K562 (cell line): ENCODE results near the gene VDAC2. TPM values are rescaled to one million over a fixed set of nuclear protein-coding genes. Genes with fewer than 3 reads are reported as not detected.
A peak's percentile ranks its signal among the peaks of the same experiment; 100 is the strongest.

ENCODE experiments used
- C11orf30 ChIP-seq: fragments of 450-650 bp; IDR thresholded peaks from 2 replicates; pipeline ENCODE4 v1.6.1; 2016; ENCODE audit warnings: low read depth, mild to moderate bottlenecking
- CBFA2T3 ChIP-seq: fragments of 450-650 bp; IDR thresholded peaks from 2 replicates; pipeline ENCODE4 v1.6.1; 2017
- CBFB ChIP-seq: sonication (generic); formaldehyde crosslinking; IDR thresholded peaks from 2 replicates; pipeline ENCODE4 v1.4.0; 2020; ENCODE audit warnings: mild to moderate bottlenecking, missing genetic modification reagents
- CC2D1A ChIP-seq: fragments of 450-650 bp; IDR thresholded peaks from 2 replicates; pipeline ENCODE4 v1.6.1; 2017; ENCODE audit warnings: mild to moderate bottlenecking
- CHCHD3 ChIP-seq: fragments of 250-450 bp; sonication (Bioruptor Pico); IDR thresholded peaks from 2 replicates; pipeline ENCODE4 v2.1.2; 2022; ENCODE audit warnings: mild to moderate bottlenecking
- CTBP1 ChIP-seq: fragments of 450-650 bp; IDR thresholded peaks from 2 replicates; pipeline ENCODE4 v1.6.1; 2016; ENCODE audit warnings: borderline replicate concordance
- E2F3 ChIP-seq: fragments of 250-450 bp; sonication (Bioruptor Pico); IDR thresholded peaks from 2 replicates; pipeline ENCODE4 v1.4.0; 2020; ENCODE audit warnings: mild to moderate bottlenecking
- ESRRA ChIP-seq: fragments of 450-650 bp; IDR thresholded peaks from 2 replicates; pipeline ENCODE4 v1.6.1; 2014; ENCODE audit warnings: low read depth, mild to moderate bottlenecking, moderate library complexity, borderline replicate concordance
- HIVEP1 ChIP-seq: fragments of 250-450 bp; sonication (Bioruptor Pico); IDR thresholded peaks from 2 replicates; pipeline ENCODE4 v1.4.0; 2020; ENCODE audit warnings: mild to moderate bottlenecking
- HMG20A ChIP-seq: fragments of 450-650 bp; formaldehyde crosslinking; conservative IDR thresholded peaks from 2 replicates; pipeline ENCODE4 v1.4.0; 2020; ENCODE audit warnings: mild to moderate bottlenecking, mixed read lengths
- ILK ChIP-seq: fragments of 450-650 bp; IDR thresholded peaks from 2 replicates; pipeline ENCODE4 v1.6.1; 2016; ENCODE audit warnings: missing genetic modification characterization, low read depth, mild to moderate bottlenecking, missing compliant biosample characterization, moderate library complexity, borderline replicate concordance
- RAD21 ChIP-seq, 2 experiments: fragments of 250-450 bp in 1 of 2; fragments of 450-650 bp in 1 of 2; sonication (Bioruptor Pico) in 1 of 2; formaldehyde crosslinking in 1 of 2; IDR thresholded peaks in 1 of 2; conservative IDR thresholded peaks in 1 of 2; 2 replicates each; pipeline versions ENCODE4 v1.4.0 to v1.8.0; 2020 to 2022; ENCODE audit warnings: mild to moderate bottlenecking in 2 of 2, moderate library complexity in 1 of 2
- SIX5 ChIP-seq, 2 experiments: IDR thresholded peaks; 2 replicates each; pipeline ENCODE4 v1.6.1; 2011; ENCODE audit warnings: low read length in 2 of 2, borderline replicate concordance in 1 of 2, low read depth in 1 of 2, mild to moderate bottlenecking in 1 of 2, moderate library complexity in 1 of 2; ENCODE audit not compliant: insufficient read depth in 1 of 2
- SMARCA5 ChIP-seq: fragments of 450-650 bp; IDR thresholded peaks from 2 replicates; pipeline ENCODE4 v1.6.1; 2016
- SOX6 ChIP-seq: fragments of 450-650 bp; IDR thresholded peaks from 2 replicates; pipeline ENCODE4 v1.6.1; 2014; ENCODE audit warnings: mild to moderate bottlenecking
- SREBF2 ChIP-seq: sonication (generic); formaldehyde crosslinking; IDR thresholded peaks from 2 replicates; pipeline ENCODE4 v1.4.0; 2020; ENCODE audit warnings: mild to moderate bottlenecking, missing genetic modification reagents
- SRF ChIP-seq, 2 experiments: fragments of 250-450, 450-650 bp in 1 of 2; sonication (Bioruptor Pico) in 1 of 2; sonication (generic) in 1 of 2; formaldehyde crosslinking; IDR thresholded peaks; 2 replicates each; pipeline versions ENCODE4 v1.5.0 to v1.5.1; 2020 to 2022; ENCODE audit warnings: mild to moderate bottlenecking in 1 of 2, missing genetic modification reagents in 1 of 2
- ZC3H11A ChIP-seq: IDR thresholded peaks from 2 replicates; pipeline ENCODE4 v1.6.1; 2012; ENCODE audit warnings: low read depth, low read length, improper control_type of control experiment
- ZKSCAN8 ChIP-seq: fragments of 200-800 bp; sonication (Bioruptor generic); IDR thresholded peaks from 2 replicates; pipeline ENCODE4 v1.6.1; 2016; ENCODE audit warnings: missing genetic modification characterization, missing compliant biosample characterization
- ZNF764 ChIP-seq: fragments of 250-450 bp; sonication (Bioruptor Pico); IDR thresholded peaks from 2 replicates; pipeline ENCODE4 v1.4.0; 2020; ENCODE audit warnings: low read depth, mild to moderate bottlenecking, moderate library complexity
- polyA plus RNA-seq, 8 experiments: library from polyadenylated mRNA; depleted of rRNA in 4 of 8; stranded (reverse) in 5 of 8; unstranded in 3 of 8; fragments of >200 nt; fragmentation: Nextera tagmentation in 2 of 8; fragmentation: Illumina TruSeq in 1 of 8; extraction: Ambion mirVana in 2 of 8; extraction: Trizol in 1 of 8; gene quantifications; 2 replicates each; pipeline versions ENCODE4 v1.2.1 to v1.2.3, GENCODE V29; 2011 to 2014; ENCODE audit warnings: inconsistent platforms in 1 of 8, missing spikeins in 1 of 8
- total RNA-seq, 7 experiments: library from RNA; depleted of rRNA in 6 of 7; stranded (reverse); fragments of >200 nt in 6 of 7; fragmentation: Illumina TruSeq in 2 of 7; extraction: Trizol in 2 of 7; gene quantifications; 2 replicates each; pipeline versions ENCODE4 v1.2.1 to v1.2.3, GENCODE V29; 2011 to 2021; ENCODE audit warnings: low replicate concordance in 1 of 7
- TF ChIP-seq, protein P1 (sequence below): fragments of 250-450 bp; sonication (Bioruptor Pico); IDR thresholded peaks from 2 replicates; pipeline ENCODE4 v1.5.0; 2021
- TF ChIP-seq, protein P2 (sequence below): fragments of 200-800 bp; sonication (Bioruptor generic); IDR thresholded peaks from 2 replicates; pipeline ENCODE4 v1.6.1; 2017; ENCODE audit warnings: missing genetic modification characterization, missing compliant biosample characterization
- TF ChIP-seq, protein P3 (sequence below): IDR thresholded peaks from 3 replicates; pipeline ENCODE4 v1.6.1; 2011; ENCODE audit warnings: borderline replicate concordance, mild to moderate bottlenecking; ENCODE audit not compliant: insufficient read length, insufficient read depth
- TF ChIP-seq, protein P4 (sequence below): fragments of 250-450 bp; sonication (Bioruptor Pico); IDR thresholded peaks from 2 replicates; pipeline ENCODE4 v1.8.0; 2021; ENCODE audit warnings: mild to moderate bottlenecking, moderate library complexity

Gene VDAC2
- total and polyA plus RNA-seq, 9 of the 15 experiments (the other 6 are each of a cell fraction or from before 2014, with no cell fraction given): 139 to 450 (median 250) TPM

DNA sequence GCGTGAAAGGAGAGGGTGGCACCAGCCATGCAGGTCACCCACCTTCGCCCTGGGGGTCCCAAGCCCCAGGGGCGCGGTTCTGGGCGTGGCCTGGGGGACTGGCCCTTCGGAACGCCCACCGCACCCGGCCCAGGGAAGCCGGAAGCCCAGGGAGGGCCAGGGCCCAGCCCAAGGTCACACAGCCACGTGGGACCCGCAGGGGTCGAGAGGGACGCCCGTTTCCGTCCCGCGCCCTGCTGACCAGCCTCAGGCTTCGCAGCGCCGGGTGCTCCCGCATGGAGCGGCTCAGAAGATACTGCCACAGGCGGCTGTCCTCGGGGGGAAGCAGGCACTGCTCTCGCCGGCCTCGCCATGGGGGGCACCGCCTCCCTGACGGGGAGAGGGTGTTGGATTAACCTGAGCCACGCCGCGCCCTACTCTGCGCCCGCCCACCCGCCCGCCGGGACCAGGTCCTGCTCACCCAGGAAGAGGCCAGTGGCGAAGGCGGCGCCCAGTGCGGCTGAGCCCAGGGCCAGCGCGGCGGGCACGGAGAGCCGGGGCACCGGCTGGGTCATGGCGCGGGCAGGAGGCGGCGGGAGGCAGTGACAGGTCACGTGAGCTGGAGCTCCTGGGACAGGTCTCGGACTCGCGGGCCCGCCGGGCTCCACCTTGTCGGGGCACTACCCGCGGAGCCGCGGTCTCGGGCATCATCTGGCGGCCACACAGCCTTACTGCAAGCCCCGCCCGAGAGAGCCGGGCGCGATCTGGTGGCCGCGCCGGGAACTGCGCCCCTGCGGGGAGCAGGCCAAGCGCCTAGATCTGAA lies 25.0 kb downstream of the VDAC2 start, which contains the start of gene COMTD1 (continued):
- TF ChIP-seq, protein P1, sequence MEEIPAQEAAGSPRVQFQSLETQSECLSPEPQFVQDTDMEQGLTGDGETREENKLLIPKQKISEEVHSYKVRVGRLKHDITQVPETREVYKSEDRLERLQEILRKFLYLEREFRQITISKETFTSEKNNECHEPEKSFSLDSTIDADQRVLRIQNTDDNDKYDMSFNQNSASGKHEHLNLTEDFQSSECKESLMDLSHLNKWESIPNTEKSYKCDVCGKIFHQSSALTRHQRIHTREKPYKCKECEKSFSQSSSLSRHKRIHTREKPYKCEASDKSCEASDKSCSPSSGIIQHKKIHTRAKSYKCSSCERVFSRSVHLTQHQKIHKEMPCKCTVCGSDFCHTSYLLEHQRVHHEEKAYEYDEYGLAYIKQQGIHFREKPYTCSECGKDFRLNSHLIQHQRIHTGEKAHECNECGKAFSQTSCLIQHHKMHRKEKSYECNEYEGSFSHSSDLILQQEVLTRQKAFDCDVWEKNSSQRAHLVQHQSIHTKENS (CRISPR knock-in tag): no peak
- TF ChIP-seq, protein P2, sequence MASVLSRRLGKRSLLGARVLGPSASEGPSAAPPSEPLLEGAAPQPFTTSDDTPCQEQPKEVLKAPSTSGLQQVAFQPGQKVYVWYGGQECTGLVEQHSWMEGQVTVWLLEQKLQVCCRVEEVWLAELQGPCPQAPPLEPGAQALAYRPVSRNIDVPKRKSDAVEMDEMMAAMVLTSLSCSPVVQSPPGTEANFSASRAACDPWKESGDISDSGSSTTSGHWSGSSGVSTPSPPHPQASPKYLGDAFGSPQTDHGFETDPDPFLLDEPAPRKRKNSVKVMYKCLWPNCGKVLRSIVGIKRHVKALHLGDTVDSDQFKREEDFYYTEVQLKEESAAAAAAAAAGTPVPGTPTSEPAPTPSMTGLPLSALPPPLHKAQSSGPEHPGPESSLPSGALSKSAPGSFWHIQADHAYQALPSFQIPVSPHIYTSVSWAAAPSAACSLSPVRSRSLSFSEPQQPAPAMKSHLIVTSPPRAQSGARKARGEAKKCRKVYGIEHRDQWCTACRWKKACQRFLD (CRISPR knock-in tag): no peak
- TF ChIP-seq CHCHD3 (no peak), ILK (no peak), SIX5 (IDR thresholded peaks at IDR 0.05; ENCODE audit: borderline replicate concordance in 1 of 2, insufficient read depth in 1 of 2, low read depth in 1 of 2, low read length in 2 of 2) (no peak), ZC3H11A (0 out of 2 replicates have a peak, but pooled peaks have one; percentile 65), C11orf30 (no peak), HMG20A (CRISPR knock-in tag) (no peak), ESRRA (peak; percentile 98), ZNF764 (CRISPR knock-in tag) (peak; percentile 95), SMARCA5 (0 out of 2 replicates have a peak, but pooled peaks have one; percentile 22), HIVEP1 (peak; percentile 63; the same call in 1 of the 2 replicates), CC2D1A (peak; percentile 68), CBFB (CRISPR knock-in tag) (0 out of 2 replicates have a peak, but pooled peaks have one; percentile 43), E2F3 (CRISPR knock-in tag) (peak; percentile 94), SRF (CRISPR knock-in tag; IDR thresholded peaks at IDR 0.05) (0 out of 4 replicates have a peak, but pooled peaks of 1 of the 2 experiments have one; percentile 56), CTBP1 (peak; percentile 88), ZKSCAN8 (CRISPR knock-in tag) (no peak), RAD21 (CRISPR knock-in tag; conservative IDR thresholded peaks at IDR 0.05 in 1 of 2, IDR thresholded peaks at IDR 0.05 in 1 of 2) (peak; percentile 100), CBFA2T3 (0 out of 2 replicates have a peak, but pooled peaks have one; percentile 4), SREBF2 (CRISPR knock-in tag) (no peak), SOX6 (peak; percentile 28; the same call in 1 of the 2 replicates)
- TF ChIP-seq, protein P3, sequence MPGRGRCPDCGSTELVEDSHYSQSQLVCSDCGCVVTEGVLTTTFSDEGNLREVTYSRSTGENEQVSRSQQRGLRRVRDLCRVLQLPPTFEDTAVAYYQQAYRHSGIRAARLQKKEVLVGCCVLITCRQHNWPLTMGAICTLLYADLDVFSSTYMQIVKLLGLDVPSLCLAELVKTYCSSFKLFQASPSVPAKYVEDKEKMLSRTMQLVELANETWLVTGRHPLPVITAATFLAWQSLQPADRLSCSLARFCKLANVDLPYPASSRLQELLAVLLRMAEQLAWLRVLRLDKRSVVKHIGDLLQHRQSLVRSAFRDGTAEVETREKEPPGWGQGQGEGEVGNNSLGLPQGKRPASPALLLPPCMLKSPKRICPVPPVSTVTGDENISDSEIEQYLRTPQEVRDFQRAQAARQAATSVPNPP: no peak
- TF ChIP-seq, protein P4, sequence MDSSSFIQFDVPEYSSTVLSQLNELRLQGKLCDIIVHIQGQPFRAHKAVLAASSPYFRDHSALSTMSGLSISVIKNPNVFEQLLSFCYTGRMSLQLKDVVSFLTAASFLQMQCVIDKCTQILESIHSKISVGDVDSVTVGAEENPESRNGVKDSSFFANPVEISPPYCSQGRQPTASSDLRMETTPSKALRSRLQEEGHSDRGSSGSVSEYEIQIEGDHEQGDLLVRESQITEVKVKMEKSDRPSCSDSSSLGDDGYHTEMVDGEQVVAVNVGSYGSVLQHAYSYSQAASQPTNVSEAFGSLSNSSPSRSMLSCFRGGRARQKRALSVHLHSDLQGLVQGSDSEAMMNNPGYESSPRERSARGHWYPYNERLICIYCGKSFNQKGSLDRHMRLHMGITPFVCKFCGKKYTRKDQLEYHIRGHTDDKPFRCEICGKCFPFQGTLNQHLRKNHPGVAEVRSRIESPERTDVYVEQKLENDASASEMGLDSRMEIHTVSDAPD (CRISPR knock-in tag): no peak
